ENCODE results near the gene MAML2. TPM values are rescaled to one million over a fixed set of nuclear protein-coding genes. Genes with fewer than 3 reads are reported as not detected.

MAML2 gene
- total RNA-seq, 1 experiment from 2014 or later: 2.7 TPM

DNA sequence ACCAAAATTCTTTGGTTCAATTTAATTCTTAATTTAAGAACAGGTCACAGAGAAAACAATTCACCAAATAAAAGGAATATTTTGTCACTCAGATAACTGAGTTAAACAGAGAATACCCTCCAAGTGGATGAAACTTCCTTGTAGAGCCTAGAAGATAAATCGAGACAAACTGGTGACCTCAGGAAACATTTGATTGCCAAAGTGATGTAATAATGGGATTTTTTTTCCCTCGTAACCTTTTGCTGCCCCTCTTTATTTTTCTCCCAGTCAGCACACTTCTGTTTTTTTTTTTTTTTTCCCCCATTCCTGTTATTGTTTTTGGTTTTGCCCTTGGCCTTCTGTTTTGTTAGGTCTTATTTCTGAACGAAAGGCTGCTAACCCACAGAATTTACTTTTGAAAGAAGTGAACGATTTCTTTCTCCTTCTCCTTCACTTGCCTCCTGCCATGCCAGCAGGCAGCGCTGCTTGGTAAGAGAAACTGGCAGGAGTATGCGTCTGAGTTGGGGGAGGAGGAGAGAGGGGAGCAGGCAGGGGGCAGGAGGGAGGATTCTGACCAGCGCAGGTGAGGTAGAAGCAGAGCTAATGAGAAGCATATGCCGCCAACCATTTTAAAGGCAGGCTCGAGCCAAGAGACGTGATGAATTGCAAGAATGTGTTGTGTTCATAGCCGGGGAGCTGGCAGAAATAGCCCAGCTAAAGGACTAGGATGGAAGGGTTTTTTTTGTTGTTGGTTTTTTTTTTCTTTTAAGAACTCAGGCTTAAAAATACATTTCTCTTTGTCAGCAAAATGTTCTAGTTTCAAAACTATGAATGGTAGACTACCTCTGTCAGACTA is 297.2 kb downstream of the MAML2 start:
- Histone ChIP-seq H2BK20ac (ENCODE audit: low read depth, low read length, poor library complexity, severe bottlenecking) (no peak overlapping the region), H3K23ac (ENCODE audit: insufficient read length, low read depth, low read length) (no peak overlapping the region), H3K27me3 (ENCODE audit: insufficient read depth, low read length) (no peaks in the 10 kb centered on the region), H3K4me2 (ENCODE audit: insufficient read depth, insufficient read length, low read length) (peak overlapping the region; percentile 6), H4K91ac (ENCODE audit: insufficient read length, low read depth, low read length) (no peak overlapping the region), H3K14ac (ENCODE audit: insufficient read depth, low read length) (no peak overlapping the region; the same call in 1 of the 2 replicates), H3K4me1 (ENCODE audit: insufficient read depth, low read length) (peaks cover 4% of the 10 kb centered on the region; the same call in 1 of the 2 replicates), H2AFZ (ENCODE audit: low read length) (peak overlapping the region; percentile 44), H3K27ac (ENCODE audit: insufficient read length, low read depth, low read length) (no peak overlapping the region), H4K20me1 (ENCODE audit: control insufficient read depth, insufficient read depth, insufficient read length) (no peaks in the 10 kb centered on the region), H4K8ac (replicated peaks; ENCODE audit: insufficient read length, low read depth, low read length) (no peak overlapping the region), H2BK15ac (ENCODE audit: low read depth, low read length) (no peak overlapping the region), H2BK5ac (ENCODE audit: insufficient read length, low read length) (no peak overlapping the region), H2AK5ac (ENCODE audit: insufficient read length, low read length) (no peak overlapping the region), H3K18ac (ENCODE audit: insufficient read length, low read depth, low read length) (no peak overlapping the region), H3K79me1 (ENCODE audit: insufficient read depth, low read depth, low read length, poor library complexity, severe bottlenecking) (no peaks in the 10 kb centered on the region), H3K56ac (ENCODE audit: insufficient read length, low read depth, low read length) (no peak overlapping the region), H2BK120ac (ENCODE audit: low read depth, low read length, poor library complexity, severe bottlenecking) (no peak overlapping the region), H3K4ac (ENCODE audit: low read depth, low read length) (no peak overlapping the region), H2BK12ac (ENCODE audit: insufficient read length, low read depth, low read length) (no peak overlapping the region), H3K23me2 (ENCODE audit: insufficient read length, low read depth, low read length, poor library complexity, severe bottlenecking) (no peaks in the 10 kb centered on the region), H4K5ac (ENCODE audit: insufficient read length, low read depth, low read length) (no peak overlapping the region), H3K9me3 (ENCODE audit: control insufficient read depth, low read depth, low read length) (no peaks in the 10 kb centered on the region), H3K9ac (ENCODE audit: extremely low read depth, insufficient read length, low read length) (no peak overlapping the region), H3K79me2 (ENCODE audit: insufficient read depth, low read length) (no peaks in the 10 kb centered on the region), H3T11ph (ENCODE audit: low read length) (no peak overlapping the region)
- Mint-ChIP-seq H3K36me3 (ENCODE audit: insufficient read depth in 1 of 3, low read depth in 3 of 3) (peaks cover 0 to 2% (median 0%) of the 10 kb centered on the region in 3 experiments; a peak in 2 of 7 replicates), H3K9me3 (0 out of 5 replicates have a peak, but pooled peaks cover 0 to 2% of the 10 kb centered on the region in 2 experiments), H3K4me3 (peak overlapping the region in 1 of 2 experiments; percentile 51; a peak in 2 of 5 replicates), H3K27me3 (ENCODE audit: low read depth) (no peaks in the 10 kb centered on the region; the same call in none of the 2 replicates), H3K27ac (peak overlapping the region in 1 of 3 experiments; percentile 67; a peak in 1 of 7 replicates), H3K4me1 (peaks cover 23 to 29% of the 10 kb centered on the region in 2 experiments)
- TF ChIP-seq, protein P1, sequence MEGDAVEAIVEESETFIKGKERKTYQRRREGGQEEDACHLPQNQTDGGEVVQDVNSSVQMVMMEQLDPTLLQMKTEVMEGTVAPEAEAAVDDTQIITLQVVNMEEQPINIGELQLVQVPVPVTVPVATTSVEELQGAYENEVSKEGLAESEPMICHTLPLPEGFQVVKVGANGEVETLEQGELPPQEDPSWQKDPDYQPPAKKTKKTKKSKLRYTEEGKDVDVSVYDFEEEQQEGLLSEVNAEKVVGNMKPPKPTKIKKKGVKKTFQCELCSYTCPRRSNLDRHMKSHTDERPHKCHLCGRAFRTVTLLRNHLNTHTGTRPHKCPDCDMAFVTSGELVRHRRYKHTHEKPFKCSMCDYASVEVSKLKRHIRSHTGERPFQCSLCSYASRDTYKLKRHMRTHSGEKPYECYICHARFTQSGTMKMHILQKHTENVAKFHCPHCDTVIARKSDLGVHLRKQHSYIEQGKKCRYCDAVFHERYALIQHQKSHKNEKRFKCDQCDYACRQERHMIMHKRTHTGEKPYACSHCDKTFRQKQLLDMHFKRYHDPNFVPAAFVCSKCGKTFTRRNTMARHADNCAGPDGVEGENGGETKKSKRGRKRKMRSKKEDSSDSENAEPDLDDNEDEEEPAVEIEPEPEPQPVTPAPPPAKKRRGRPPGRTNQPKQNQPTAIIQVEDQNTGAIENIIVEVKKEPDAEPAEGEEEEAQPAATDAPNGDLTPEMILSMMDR (conservative IDR thresholded peaks at IDR 0.05): peak; percentile 57; the same call in 2 of the 3 replicates
- peak; percentile 82 for DNase-seq
- WGBS (ENCODE audit: extremely low coverage, insufficient read length, low lambda C conversion rate): no CpG with 5 or more reads among the region's 11 CpGs
